HCT116 (cell line): ENCODE measurements around the gene CD44. TPM values are rescaled to one million over a fixed set of nuclear protein-coding genes. Genes with fewer than 3 reads are reported as not detected.

ENCODE experiments used
- ATF3 ChIP-seq: IDR thresholded peaks from 2 replicates; pipeline ENCODE4 v1.6.1; 2012
- CEBPB ChIP-seq: IDR thresholded peaks from 2 replicates; pipeline ENCODE4 v1.6.1; 2012; ENCODE audit warnings: low read depth
- CTCF ChIP-seq, 3 experiments: fragments of 200-600 bp in 1 of 3; sonication (generic) in 1 of 3; IDR thresholded peaks in 2 of 3; conservative IDR thresholded peaks in 1 of 3; 2 replicates each; pipeline ENCODE4 v1.5.1; 2012 to 2017; ENCODE audit warnings: low read depth in 2 of 3, low read length in 2 of 3, antibody characterized with exemption in 1 of 3, borderline replicate concordance in 1 of 3, control low read depth in 1 of 3, mild to moderate bottlenecking in 1 of 3, mixed read lengths in 1 of 3, mixed run types in 1 of 3, moderate library complexity in 1 of 3; ENCODE audit not compliant: insufficient read depth in 1 of 3
- FOSL1 ChIP-seq: IDR thresholded peaks from 2 replicates; pipeline ENCODE4 v1.6.1; 2012; ENCODE audit warnings: low read depth
- JUND ChIP-seq: IDR thresholded peaks from 2 replicates; pipeline ENCODE4 v1.6.1; 2012
- RAD21 ChIP-seq: IDR thresholded peaks from 2 replicates; pipeline ENCODE4 v1.6.1; 2012; ENCODE audit warnings: low read depth, mild to moderate bottlenecking
- SP1 ChIP-seq: IDR thresholded peaks from 2 replicates; pipeline ENCODE4 v1.6.1; 2012; ENCODE audit warnings: low read depth
- TCF7L2 ChIP-seq: IDR thresholded peaks from 2 replicates; pipeline ENCODE4 v1.7.0; 2011; ENCODE audit warnings: borderline replicate concordance, inconsistent platforms; ENCODE audit not compliant: insufficient read depth, insufficient read length; ENCODE audit errors: extremely low read depth
- ZBTB33 ChIP-seq: IDR thresholded peaks from 2 replicates; pipeline ENCODE4 v1.6.1; 2011; ENCODE audit warnings: mild to moderate bottlenecking, low read length, moderate library complexity; ENCODE audit not compliant: insufficient replicate concordance; ENCODE audit errors: extremely low read depth
- total RNA-seq: library from RNA; stranded (reverse); gene quantifications from one replicate; pipeline ENCODE4 v1.2.1, GENCODE V29; 2021; ENCODE audit not compliant: unreplicated experiment

The CD44 gene
- total RNA-seq, 1 experiment from 2014 or later, result 742 TPM

- TF ChIP-seq ZBTB33 (no peak), FOSL1 (no peak), JUND (0 out of 2 replicates have a peak, but pooled peaks have one; percentile 20), CEBPB (peak; percentile 59), SP1 (peak; percentile 31; the same call in 1 of the 2 replicates), ATF3 (no peak), RAD21 (no peak), TCF7L2 (no peak), CTCF (IDR thresholded peaks at IDR 0.05 in 2 of 3, conservative IDR thresholded peaks at IDR 0.05 in 1 of 3; ENCODE audit: borderline replicate concordance in 1 of 3, insufficient read depth in 1 of 3, low read depth in 2 of 3, low read length in 2 of 3) (no peak)
Measured at GRCh38 chr11:35173616-35174566, 34.9 kb downstream of the CD44 start (continued).
